CD4-positive, alpha-beta T cell (primary cell): ENCODE results near the gene WIPF1. TPM values are rescaled to one million over a fixed set of nuclear protein-coding genes. Genes with fewer than 3 reads are reported as not detected.
A peak's percentile ranks its signal among the peaks of the same experiment; 100 is the strongest.

ENCODE experiments used
- ATAC-seq: fragments of 200-7000 bp; cut with Tn5 transposase; one replicate; pipeline ENCODE4 v1.10.0; 2022; ENCODE audit warnings: mild to moderate bottlenecking; ENCODE audit not compliant: poor library complexity
- CTCF ChIA-PET: fragments of 350-600 bp; sonication (Branson Sonifier 250); formaldehyde crosslinking; loops from one replicate; lab custom pipeline; 2021; ENCODE audit warnings: antibody characterized with exemption, inconsistent platforms; lab: Charles Lee
- POLR2A ChIA-PET: fragments of 350-600 bp; sonication (Branson Sonifier 250); formaldehyde crosslinking; loops from one replicate; lab custom pipeline; 2021; ENCODE audit warnings: antibody characterized with exemption, inconsistent platforms; lab: Charles Lee
- DNase-seq, 14 experiments: peaks; one replicate each; pipeline ENCODE4 v3.0.0-alpha.2; 2013 to 2020; ENCODE audit warnings: mixed read lengths in 2 of 14
- H3K27ac ChIP-seq, 2 donors: one replicate each; pipeline versions ENCODE4 v1.5.1 to v1.7.0; 2013; ENCODE audit warnings: low read length in 2 of 2, low read depth in 1 of 2, mild to moderate bottlenecking in 1 of 2
- H3K27me3 ChIP-seq, 2 experiments: 1 replicate in 1 of 2; 2 replicates in 1 of 2; pipeline versions ENCODE4 v1.6.1 to v1.7.0; 2013; ENCODE audit warnings: low read length in 2 of 2, control low read depth in 1 of 2, mild to moderate bottlenecking in 1 of 2, moderate library complexity in 1 of 2; ENCODE audit not compliant: insufficient read depth in 2 of 2, control insufficient read depth in 1 of 2
- H3K36me3 ChIP-seq: one replicate; pipeline ENCODE4 v1.6.1; 2013; ENCODE audit warnings: low read length, control low read depth; ENCODE audit not compliant: insufficient read depth
- H3K4me1 ChIP-seq: one replicate; pipeline ENCODE4 v1.6.1; 2013; ENCODE audit warnings: low read length, control low read depth; ENCODE audit not compliant: insufficient read depth
- H3K4me3 ChIP-seq: one replicate; pipeline ENCODE4 v1.5.1; 2013; ENCODE audit warnings: mild to moderate bottlenecking, low read length, moderate library complexity
- H3K9me3 ChIP-seq, 2 experiments: 1 replicate in 1 of 2; 2 replicates in 1 of 2; pipeline versions ENCODE4 v1.6.1 to v1.7.0; 2013; ENCODE audit warnings: low read length in 2 of 2, mild to moderate bottlenecking in 2 of 2, control low read depth in 1 of 2, moderate library complexity in 1 of 2; ENCODE audit not compliant: control insufficient read depth in 1 of 2, insufficient read depth in 1 of 2
- H3K27ac Mint-ChIP-seq: one replicate; pipeline ENCODE4 v1.8.0; 2020; ENCODE audit warnings: mixed read lengths
- H3K27me3 Mint-ChIP-seq: one replicate; pipeline ENCODE4 v1.8.0; 2021; ENCODE audit warnings: mixed read lengths
- H3K36me3 Mint-ChIP-seq: one replicate; pipeline ENCODE4 v1.8.0; 2021; ENCODE audit warnings: low read depth, mixed read lengths
- H3K4me1 Mint-ChIP-seq: one replicate; pipeline ENCODE4 v1.8.0; 2021; ENCODE audit warnings: low read depth, mixed read lengths
- H3K4me3 Mint-ChIP-seq: one replicate; pipeline ENCODE4 v1.8.0; 2020; ENCODE audit warnings: mild to moderate bottlenecking, mixed read lengths
- H3K9me3 Mint-ChIP-seq: one replicate; pipeline ENCODE4 v1.8.0; 2020; ENCODE audit warnings: mixed read lengths
- CTCF ChIP-seq: fragments of 200-600 bp; IDR thresholded peaks from one replicate; pipeline ENCODE4 v1.8.0; 2022; ENCODE audit warnings: antibody characterized with exemption, mild to moderate bottlenecking
- intact Hi-C, 2 experiments: fragments of 100-400 bp; cut with DNase I in 1 of 2; cut with micrococcal nuclease in 1 of 2; formaldehyde crosslinking; loops; one replicate each; pipeline versions ENCODE4 v1.15.1 to v1.9.0; 2023 to 2025; cut with DNase I, micrococcal nuclease
- total RNA-seq, 174 experiments: library from RNA in 2 of 174; stranded (reverse) in 2 of 174; gene quantifications; one replicate each; pipeline ENCODE4 v1.2.3 and lab custom pipeline; 2021 to 2026

The WIPF1 gene
- total RNA-seq, 2 experiments from 2014 or later = 237 to 264 TPM

- ATAC-seq (no peak), DNase-seq (peak in 2 of 14 experiments; percentile 31 to 35)
- ChIA-PET POLR2A (interaction anchor here (0.7 to 6.2 kb wide), 23 partner anchors 10 to 197 kb away, joined by 3 to 106 read pairs (median 5); partner anchors contain the start of genes GPR155 and SCRN3), CTCF (interaction anchor here (1.1 to 15.8 kb wide), 9 partner anchors 10 to 130 kb away, joined by 3 to 243 read pairs (median 4); no protein-coding TSS in a partner anchor)
- no peaks in the 10 kb centered on the region for H3K9me3 Mint-ChIP-seq
- no peaks in the 10 kb centered on the region for H3K27me3 Mint-ChIP-seq
- Histone ChIP-seq H3K27me3 (no peaks in the 10 kb centered on the region), H3K9me3 (no peaks in the 10 kb centered on the region), H3K27ac (peak overlapping the region; percentile 75 to 91), H3K4me1 (peaks cover 48% of the 10 kb centered on the region), H3K36me3 (peaks cover 38% of the 10 kb centered on the region), H3K4me3 (peak overlapping the region; percentile 69)
- peaks cover 63% of the 10 kb centered on the region for H3K4me1 Mint-ChIP-seq
- peak overlapping the region; percentile 95 for H3K27ac Mint-ChIP-seq
- H3K36me3 Mint-ChIP-seq = peaks cover 85% of the 10 kb centered on the region
- no peak for TF ChIP-seq CTCF
- H3K4me3 Mint-ChIP-seq = peak overlapping the region; percentile 98
- intact Hi-C loops = loop anchor here in 1 of 2 experiments (1.0 to 5.0 kb wide), 2 partner anchors 10 to 101 kb away; no protein-coding TSS in a partner anchor
Observed at GRCh38 chr2:174593041-174593440, 4.6 kb downstream of the WIPF1 start.

GRCh38 chr2:174591740-174592139 is 5.9 kb downstream of the WIPF1 start:
- Histone ChIP-seq H3K36me3 (peaks cover 50% of the 10 kb centered on the region), H3K4me1 (peaks cover 60% of the 10 kb centered on the region), H3K9me3 (no peaks in the 10 kb centered on the region), H3K27me3 (no peaks in the 10 kb centered on the region), H3K27ac (peak overlapping the region; percentile 75 to 91), H3K4me3 (peak overlapping the region; percentile 69)
- no peak for DNase-seq
- intact Hi-C loops = loop anchor here in 1 of 2 experiments (5.0 kb wide), 1 partner anchor 99 kb away; no protein-coding TSS in a partner anchor
- ATAC-seq = no peak
- ChIA-PET CTCF (interaction anchor here (0.9 to 15.8 kb wide), 4 partner anchors 9 to 14 kb away, joined by 3 to 243 read pairs (median 8); no protein-coding TSS in a partner anchor), POLR2A (interaction anchor here (1.0 to 5.9 kb wide), 5 partner anchors 8 to 196 kb away, joined by 3 to 54 read pairs (median 5); partner anchors contain the start of gene SCRN3)
- TF ChIP-seq CTCF = no peak
- Mint-ChIP-seq H3K4me3 (peak overlapping the region; percentile 75), H3K27me3 (no peaks in the 10 kb centered on the region), H3K4me1 (peaks cover 68% of the 10 kb centered on the region), H3K36me3 (peaks cover 83% of the 10 kb centered on the region), H3K27ac (peak overlapping the region; percentile 95), H3K9me3 (no peaks in the 10 kb centered on the region)

GRCh38 chr2:174590928-174591648 is 6.5 kb downstream of the WIPF1 start:
- peaks cover 75% of the 10 kb centered on the region for H3K4me1 Mint-ChIP-seq
- H3K4me3 ChIP-seq = peak overlapping the region; percentile 69
- H3K27me3 ChIP-seq = no peaks in the 10 kb centered on the region
- peaks cover 56% of the 10 kb centered on the region for H3K36me3 ChIP-seq
- peaks cover 84% of the 10 kb centered on the region for H3K36me3 Mint-ChIP-seq
- ChIA-PET POLR2A (interaction anchor here (0.6 to 5.9 kb wide), 7 partner anchors 9 to 196 kb away, joined by 3 to 54 read pairs (median 5); partner anchors contain the start of gene SCRN3), CTCF (interaction anchor here (2.1 to 15.8 kb wide), 3 partner anchors 10 to 12 kb away, joined by 7 to 243 read pairs (median 10); no protein-coding TSS in a partner anchor)
- peaks cover 66% of the 10 kb centered on the region for H3K4me1 ChIP-seq
- no peak for ATAC-seq
- DNase-seq = peak in 1 of 14 experiments; percentile 47
- intact Hi-C loops = loop anchor here in 1 of 2 experiments (5.0 kb wide), 1 partner anchor 99 kb away; no protein-coding TSS in a partner anchor
- peak overlapping the region; percentile 75 to 91 for H3K27ac ChIP-seq
- no peaks in the 10 kb centered on the region for H3K9me3 Mint-ChIP-seq
- H3K9me3 ChIP-seq = no peaks in the 10 kb centered on the region
- H3K27me3 Mint-ChIP-seq = no peaks in the 10 kb centered on the region
- H3K27ac Mint-ChIP-seq = peak overlapping the region; percentile 95
- peak overlapping the region; percentile 75 for H3K4me3 Mint-ChIP-seq
- no peak for TF ChIP-seq CTCF
